Mesothelial cell of epicardium (in vitro differentiated cells): ENCODE data around the gene BORCS6. TPM values are rescaled to one million over a fixed set of nuclear protein-coding genes. Genes with fewer than 3 reads are reported as not detected.

Source experiments
- DNase-seq, 2 experiments: peaks; one replicate each; pipeline ENCODE4 v3.0.0; 2021; ENCODE audit warnings: low spot score in 2 of 2; ENCODE audit not compliant: unreplicated experiment in 2 of 2
- H3K27ac Mint-ChIP-seq: 2 replicates; pipeline ENCODE4 v1.8.0; 2021; ENCODE audit warnings: mixed read lengths
- H3K27me3 Mint-ChIP-seq: 2 replicates; pipeline ENCODE4 v1.8.0; 2021; ENCODE audit warnings: low read depth, mixed read lengths
- H3K36me3 Mint-ChIP-seq: 2 replicates; pipeline ENCODE4 v1.8.0; 2021; ENCODE audit warnings: mixed read lengths
- H3K4me1 Mint-ChIP-seq: 2 replicates; pipeline ENCODE4 v1.8.0; 2021; ENCODE audit warnings: mixed read lengths
- H3K4me3 Mint-ChIP-seq: 2 replicates; pipeline ENCODE4 v1.8.0; 2021; ENCODE audit warnings: mild to moderate bottlenecking, moderate library complexity, mixed read lengths
- H3K9me3 Mint-ChIP-seq: 2 replicates; pipeline ENCODE4 v1.8.0; 2021; ENCODE audit warnings: mixed read lengths
- CTCF ChIP-seq: fragments of 200-600 bp; sonication (generic); IDR thresholded peaks from one replicate; pipeline ENCODE4 v1.5.0; 2021; ENCODE audit warnings: antibody characterized with exemption; ENCODE audit not compliant: unreplicated experiment
- total RNA-seq: library from RNA; stranded (reverse); gene quantifications from 3 replicates; pipeline ENCODE4 v1.2.1, GENCODE V29; 2021

The BORCS6 gene
- total RNA-seq = 2.7 to 3.1 TPM (median 3.0 TPM) in 3 replicates

- peak; percentile 87 for DNase-seq
- Mint-ChIP-seq H3K4me1 (peaks cover 11% of the 10 kb centered on the region), H3K4me3 (no peak within 1 kb of the TSS), H3K27me3 (no peaks in the 10 kb centered on the region), H3K27ac (peak within 1 kb of the TSS; percentile 85), H3K9me3 (no peaks in the 10 kb centered on the region), H3K36me3 (no peaks in the 10 kb centered on the region)
- TF ChIP-seq CTCF = no peak
Observed at GRCh38 chr17:8189711-8190477, at the start of gene BORCS6. TSS of gene BORCS6 (minus strand) at chr17:8190180. CDS start at chr17:8190140, 40 bp downstream.

- no peaks in the 10 kb centered on the region for H3K9me3 Mint-ChIP-seq
- H3K27me3 Mint-ChIP-seq = no peaks in the 10 kb centered on the region
- H3K36me3 Mint-ChIP-seq = peaks cover 26% of the 10 kb centered on the region
- DNase-seq = no peak
- TF ChIP-seq CTCF = no peak
- H3K4me1 Mint-ChIP-seq = no peaks in the 10 kb centered on the region
- no peak overlapping the region for H3K4me3 Mint-ChIP-seq
- no peak overlapping the region for H3K27ac Mint-ChIP-seq
Observed at GRCh38 chr17:8237886-8238285, 47.9 kb upstream of the BORCS6 start.

- no peak for DNase-seq
- no peak overlapping the region for H3K27ac Mint-ChIP-seq
- TF ChIP-seq CTCF = no peak
- H3K9me3 Mint-ChIP-seq = no peaks in the 10 kb centered on the region
- peaks cover 30% of the 10 kb centered on the region for H3K36me3 Mint-ChIP-seq
- H3K27me3 Mint-ChIP-seq = no peaks in the 10 kb centered on the region
- H3K4me3 Mint-ChIP-seq = no peak overlapping the region
- no peaks in the 10 kb centered on the region for H3K4me1 Mint-ChIP-seq
Observed at GRCh38 chr17:8237175-8237574, 47.2 kb upstream of the BORCS6 start.

GRCh38 chr17:8235676-8236075, 45.7 kb upstream of the BORCS6 start:
- Mint-ChIP-seq H3K4me3 (no peak overlapping the region), H3K9me3 (no peaks in the 10 kb centered on the region), H3K36me3 (peaks cover 38% of the 10 kb centered on the region), H3K27me3 (no peaks in the 10 kb centered on the region), H3K27ac (no peak overlapping the region), H3K4me1 (no peaks in the 10 kb centered on the region)
- no peak for TF ChIP-seq CTCF
- DNase-seq = no peak

- Mint-ChIP-seq H3K4me1 (no peaks in the 10 kb centered on the region), H3K27ac (no peak overlapping the region), H3K4me3 (no peak overlapping the region), H3K9me3 (no peaks in the 10 kb centered on the region), H3K36me3 (peaks cover 44% of the 10 kb centered on the region), H3K27me3 (no peaks in the 10 kb centered on the region)
- no peak for DNase-seq
- no peak for TF ChIP-seq CTCF
Observed at GRCh38 chr17:8234361-8235270, 44.6 kb upstream of the BORCS6 start.
